EL (cell line): ENCODE measurements around the gene CSAG2.

Experiments used
- DNase-seq: peaks from one replicate; pipeline ENCODE4 v3.0.0-alpha.2; 2016

The CSAG2 gene

DNA sequence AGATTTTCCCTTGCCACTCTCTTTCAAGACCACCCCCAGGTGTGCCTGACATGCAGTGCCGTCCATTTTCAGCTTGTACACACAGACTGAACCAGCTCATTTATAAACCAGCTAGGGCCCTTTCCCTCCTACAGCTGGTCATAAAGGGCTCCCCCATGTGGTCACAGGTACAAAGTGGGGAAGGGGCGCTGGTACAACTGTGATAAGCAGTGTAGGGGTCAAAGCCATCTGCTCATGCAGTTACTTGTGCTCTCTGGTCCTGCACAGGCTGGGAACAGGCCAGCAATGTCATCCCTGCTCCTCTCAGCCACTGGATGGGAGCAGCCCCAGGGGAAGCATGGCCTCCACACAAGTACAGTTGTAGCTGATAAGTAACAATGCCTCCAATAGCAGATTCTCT, 50.8 kb downstream of the CSAG2 start:
- DNase-seq: no peak
